Measurements from ENCODE around the gene YJEFN3.

DNA sequence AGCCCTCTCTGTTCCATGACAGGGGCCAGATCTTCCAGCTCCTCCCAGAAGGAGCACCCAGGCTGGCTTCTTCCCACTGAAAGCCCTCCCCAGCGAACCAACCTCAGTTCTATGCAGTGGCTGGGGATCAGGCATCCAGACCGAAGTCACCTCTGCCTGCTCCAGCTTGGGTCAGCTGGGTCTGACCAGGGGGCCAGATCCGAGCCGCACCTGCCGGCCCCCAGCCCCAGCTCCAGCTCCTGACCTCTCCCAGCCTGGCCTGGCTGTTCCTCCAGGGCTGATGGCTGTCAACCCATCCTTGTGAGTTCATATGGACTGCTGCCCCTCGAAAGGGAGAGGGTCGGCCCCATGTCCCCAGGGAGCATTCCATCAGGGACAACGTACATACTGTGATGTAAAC lies 21.4 kb upstream of the YJEFN3 start:
- TF ChIP-seq EZH2phosphoT487 (conservative IDR thresholded peaks at IDR 0.05; ENCODE audit: low read length), result no peak
- TF ChIP-seq, protein P1, sequence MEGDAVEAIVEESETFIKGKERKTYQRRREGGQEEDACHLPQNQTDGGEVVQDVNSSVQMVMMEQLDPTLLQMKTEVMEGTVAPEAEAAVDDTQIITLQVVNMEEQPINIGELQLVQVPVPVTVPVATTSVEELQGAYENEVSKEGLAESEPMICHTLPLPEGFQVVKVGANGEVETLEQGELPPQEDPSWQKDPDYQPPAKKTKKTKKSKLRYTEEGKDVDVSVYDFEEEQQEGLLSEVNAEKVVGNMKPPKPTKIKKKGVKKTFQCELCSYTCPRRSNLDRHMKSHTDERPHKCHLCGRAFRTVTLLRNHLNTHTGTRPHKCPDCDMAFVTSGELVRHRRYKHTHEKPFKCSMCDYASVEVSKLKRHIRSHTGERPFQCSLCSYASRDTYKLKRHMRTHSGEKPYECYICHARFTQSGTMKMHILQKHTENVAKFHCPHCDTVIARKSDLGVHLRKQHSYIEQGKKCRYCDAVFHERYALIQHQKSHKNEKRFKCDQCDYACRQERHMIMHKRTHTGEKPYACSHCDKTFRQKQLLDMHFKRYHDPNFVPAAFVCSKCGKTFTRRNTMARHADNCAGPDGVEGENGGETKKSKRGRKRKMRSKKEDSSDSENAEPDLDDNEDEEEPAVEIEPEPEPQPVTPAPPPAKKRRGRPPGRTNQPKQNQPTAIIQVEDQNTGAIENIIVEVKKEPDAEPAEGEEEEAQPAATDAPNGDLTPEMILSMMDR (IDR thresholded peaks at IDR 0.05; ENCODE audit: insufficient read depth, low read length, poor library complexity, severe bottlenecking), result no peak
